ENCODE measurements around the gene CRIP1.
A peak's percentile ranks its signal among the peaks of the same experiment; 100 is the strongest.

CRIP1 gene

GRCh38 chr14:105471297-105471821 lies 15.3 kb upstream of the CRIP1 start:
- no peak for DNase-seq

DNA sequence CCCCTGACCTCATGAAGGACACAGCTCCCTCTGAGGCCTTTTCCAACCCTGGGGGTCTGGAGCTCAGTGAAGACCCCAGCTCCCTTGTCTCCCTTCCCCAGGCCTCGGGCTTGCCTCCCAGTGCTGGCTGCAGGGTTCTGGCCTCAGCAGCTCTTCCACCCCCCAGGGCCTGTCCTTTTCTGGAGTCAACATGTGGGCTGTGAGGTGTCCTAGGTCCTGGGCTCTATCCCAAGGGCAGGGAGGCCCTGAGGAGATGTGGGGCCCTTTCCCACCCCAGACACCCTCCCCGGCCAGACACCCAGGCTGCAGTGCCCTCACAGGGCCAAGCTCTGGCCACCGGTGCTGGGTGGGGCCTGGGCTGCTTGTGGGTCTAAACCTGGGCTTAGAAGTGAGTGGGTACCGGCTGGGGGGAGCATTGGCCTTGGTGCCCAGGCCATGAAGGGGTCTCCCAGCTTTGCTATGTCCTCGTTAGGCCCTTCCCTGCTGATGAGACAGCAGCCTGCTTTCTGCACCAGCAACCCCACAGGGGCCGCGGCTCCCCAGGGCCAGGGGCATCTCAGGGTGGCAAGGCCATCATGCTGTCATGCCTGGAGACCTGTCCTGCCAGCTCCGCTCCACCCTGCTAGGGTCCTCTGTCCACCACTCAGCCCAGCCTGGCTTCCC lies 14.7 kb upstream of the CRIP1 start:
- no peak for DNase-seq

GRCh38 chr14:105472486-105472991 lies 14.1 kb upstream of the CRIP1 start:
- no peak for DNase-seq

- DNase-seq: no peak
Observed at GRCh38 chr14:105473033-105473676, 13.5 kb upstream of the CRIP1 start.

DNA sequence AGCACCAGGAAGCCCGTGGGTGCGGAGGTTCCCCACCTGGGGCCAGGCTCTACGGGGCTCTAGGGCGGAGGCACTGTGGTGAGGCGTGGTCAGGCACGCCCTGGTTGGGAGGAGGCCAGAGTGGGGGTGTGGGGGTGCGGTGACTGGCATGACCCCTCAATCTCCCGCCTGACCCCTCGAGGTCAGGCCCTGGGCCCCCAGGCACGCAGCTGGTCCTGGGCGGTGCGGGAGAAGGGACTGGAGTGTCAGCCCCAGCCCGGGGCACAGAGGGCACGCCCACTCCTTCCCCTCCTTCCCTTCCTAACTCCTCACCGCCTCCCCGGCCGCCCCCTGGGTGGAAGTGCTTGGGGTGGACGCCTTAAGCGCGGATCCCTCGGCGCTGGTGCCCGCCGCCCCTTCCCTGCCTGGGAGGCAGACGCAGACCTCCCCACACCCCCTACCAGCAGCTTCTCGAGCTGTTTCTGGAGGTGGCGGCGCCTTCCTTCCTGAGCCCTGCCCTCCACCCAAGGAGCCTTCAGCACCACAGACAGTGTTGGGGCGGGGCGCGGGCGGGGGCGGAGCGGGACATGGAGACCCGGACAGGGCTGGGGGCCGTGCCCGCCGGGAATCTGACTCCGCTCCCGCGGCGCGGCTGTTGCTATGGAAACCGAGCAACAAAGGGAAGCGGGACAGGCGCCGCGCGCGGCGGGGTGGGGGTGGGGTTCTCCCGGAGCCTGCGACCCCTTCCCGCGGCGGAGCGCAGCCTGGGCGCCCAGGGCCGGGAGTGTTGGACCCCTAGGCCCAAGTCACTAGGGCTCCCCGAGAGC lies 12.8 kb upstream of the CRIP1 start:
- DNase-seq: peak; percentile 79

- DNase-seq: no peak
Observed at GRCh38 chr14:105474483-105475268, 12.0 kb upstream of the CRIP1 start, which contains the start of gene CRIP2. CRIP2 (plus strand) TSS chr14:105474821; CDS start chr14:105474863, 42 bp downstream.

- DNase-seq: no peak
Observed at GRCh38 chr14:105475269-105476096, 11.2 kb upstream of the CRIP1 start.

GRCh38 chr14:105476097-105476830 lies 10.4 kb upstream of the CRIP1 start:
- no peak for DNase-seq

DNA sequence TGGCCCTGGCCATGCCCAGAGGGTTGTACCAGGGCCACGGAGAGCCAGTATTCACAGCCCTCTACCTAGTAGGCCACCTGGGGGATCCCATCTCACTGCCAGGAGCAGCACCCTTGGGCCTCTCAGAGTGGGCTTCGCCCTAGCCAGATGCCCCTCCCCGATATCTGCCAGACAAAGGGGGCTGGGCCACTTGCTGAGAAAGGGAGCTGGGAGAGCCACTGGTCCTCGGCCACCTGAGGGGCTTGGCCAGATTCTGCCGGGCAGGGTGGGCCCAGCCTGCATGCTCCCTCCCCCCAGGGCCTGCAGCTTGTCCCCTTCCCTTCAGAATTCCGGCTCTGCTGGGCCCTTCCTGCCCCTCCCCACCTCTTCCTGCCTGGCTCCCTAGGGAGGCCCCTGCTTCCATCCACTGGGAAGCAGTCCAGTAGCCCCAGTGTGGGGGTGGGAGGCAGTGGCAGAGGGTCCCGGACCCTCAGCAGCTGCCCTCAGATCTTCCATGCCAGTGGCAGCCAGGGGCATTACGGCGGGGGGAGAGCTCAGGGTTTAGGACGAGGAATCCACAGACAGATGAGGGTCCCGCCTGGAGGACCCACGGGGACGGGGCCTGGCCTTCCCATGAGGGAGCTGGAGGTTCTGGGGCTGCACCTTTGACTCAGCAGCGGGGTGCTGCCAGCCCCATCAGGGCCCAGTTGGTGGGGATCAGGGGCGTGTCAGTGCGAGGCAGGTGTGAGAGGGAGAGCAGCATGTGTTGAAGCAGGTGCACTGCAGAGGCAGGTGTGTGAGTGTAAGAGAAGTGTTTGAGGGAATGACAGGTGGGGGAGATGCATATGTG lies 9.6 kb upstream of the CRIP1 start:
- no peak for DNase-seq

GRCh38 chr14:105477660-105478397 lies 8.9 kb upstream of the CRIP1 start:
- no peak for DNase-seq

DNA sequence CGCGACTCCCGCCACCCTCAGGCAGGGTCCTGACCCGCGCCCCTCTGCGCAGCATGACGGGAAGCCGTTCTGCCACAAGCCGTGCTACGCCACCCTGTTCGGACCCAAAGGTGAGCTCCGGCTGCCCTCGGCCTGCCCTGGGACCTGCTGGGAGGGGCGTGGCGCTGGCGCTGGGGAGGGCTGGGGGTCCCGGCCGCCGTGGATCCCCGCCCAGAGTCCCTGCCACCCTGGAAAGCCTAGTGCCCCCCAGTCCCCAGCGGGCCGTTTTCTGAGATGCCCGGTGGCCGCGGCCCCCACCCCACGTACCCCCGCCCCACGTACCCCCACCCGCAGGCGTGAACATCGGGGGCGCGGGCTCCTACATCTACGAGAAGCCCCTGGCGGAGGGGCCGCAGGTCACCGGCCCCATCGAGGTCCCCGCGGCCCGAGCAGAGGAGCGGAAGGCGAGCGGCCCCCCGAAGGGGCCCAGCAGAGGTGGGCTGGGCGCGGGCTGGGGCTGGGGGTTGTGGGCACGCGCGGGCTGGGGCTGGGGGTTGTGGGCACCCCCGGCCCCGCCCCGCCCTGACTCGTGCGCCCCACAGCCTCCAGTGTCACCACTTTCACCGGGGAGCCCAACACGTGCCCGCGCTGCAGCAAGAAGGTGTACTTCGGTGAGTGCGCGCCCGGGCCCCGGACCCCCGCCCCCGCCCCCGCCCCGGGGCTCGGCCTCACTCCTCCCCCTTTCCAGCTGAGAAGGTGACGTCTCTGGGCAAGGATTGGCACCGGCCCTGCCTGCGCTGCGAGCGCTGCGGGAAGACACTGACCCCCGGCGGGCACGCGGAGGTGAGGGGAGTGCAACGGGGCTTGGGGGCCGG lies 8.1 kb upstream of the CRIP1 start:
- no peak for DNase-seq

GRCh38 chr14:105479431-105480158 lies 7.1 kb upstream of the CRIP1 start:
- no peak for DNase-seq

DNA sequence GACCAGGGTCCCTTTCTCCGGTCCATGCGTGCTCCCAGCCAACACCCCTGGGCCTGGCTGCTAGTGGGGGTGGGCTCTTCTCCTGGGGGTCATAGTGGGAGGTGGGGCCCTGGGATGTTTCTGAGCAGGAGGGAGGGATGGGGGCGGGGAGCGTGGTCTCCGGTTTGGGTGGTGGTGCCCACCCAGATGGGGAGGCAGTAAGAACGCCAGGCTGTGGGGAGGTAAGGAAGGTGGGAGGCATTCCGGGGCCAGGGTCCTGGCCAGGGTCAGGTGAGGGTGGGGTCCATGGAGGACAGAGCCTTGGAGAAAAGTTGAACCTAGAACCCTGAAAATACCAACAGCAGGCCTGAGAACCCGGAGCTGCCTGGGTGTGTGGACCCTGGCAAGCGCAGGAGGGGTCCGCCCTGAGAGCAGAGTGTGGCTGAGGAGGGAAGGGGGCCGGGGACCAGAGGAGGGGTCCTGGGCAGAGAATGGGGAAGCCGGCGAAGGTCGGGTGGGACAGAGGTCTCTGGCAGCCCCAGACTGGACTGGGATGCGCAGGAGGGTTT lies 6.4 kb upstream of the CRIP1 start:
- no peak for DNase-seq

- DNase-seq: peak; percentile 91
Observed at GRCh38 chr14:105480807-105481801, 5.6 kb upstream of the CRIP1 start.

DNA sequence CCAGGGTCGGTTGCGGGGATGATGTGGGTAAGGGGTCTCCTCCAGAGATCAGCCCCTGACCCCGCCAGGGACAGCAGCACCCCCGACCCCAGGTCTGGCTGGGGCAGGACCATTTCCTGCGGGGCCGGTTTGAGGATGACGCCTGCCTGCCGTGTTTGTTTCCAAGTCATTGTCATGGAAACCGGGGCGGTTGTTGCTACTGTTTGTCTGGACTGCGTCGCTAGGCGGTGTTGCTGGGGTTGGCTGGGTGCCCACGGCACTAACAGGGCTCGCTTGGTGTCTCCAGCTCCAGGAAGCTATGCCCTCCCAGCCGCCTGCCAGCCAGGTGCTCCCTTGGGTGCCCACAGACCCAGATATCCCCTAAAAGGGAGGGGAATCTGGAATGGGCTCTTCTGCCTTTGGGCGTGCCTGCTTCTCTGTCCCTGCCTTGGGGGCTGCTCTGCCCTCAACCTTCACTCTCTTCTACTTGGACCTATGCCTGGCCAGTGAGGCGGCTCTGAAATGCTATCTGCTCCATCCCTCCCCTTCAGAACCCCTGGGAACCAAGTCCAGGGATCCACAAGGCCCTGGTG lies 4.7 kb upstream of the CRIP1 start:
- DNase-seq: peak; percentile 94
